Tracheal epithelial cell (primary cell): ENCODE results near the gene TRAPPC14. TPM values are rescaled to one million over a fixed set of nuclear protein-coding genes. Genes with fewer than 3 reads are reported as not detected.

Source experiments
- total RNA-seq: library from RNA; depleted of rRNA; stranded (reverse); fragments of >200 nt; gene quantifications from 2 replicates; pipeline ENCODE4 v1.2.1, GENCODE V29; 2014

Gene TRAPPC14, protein sequence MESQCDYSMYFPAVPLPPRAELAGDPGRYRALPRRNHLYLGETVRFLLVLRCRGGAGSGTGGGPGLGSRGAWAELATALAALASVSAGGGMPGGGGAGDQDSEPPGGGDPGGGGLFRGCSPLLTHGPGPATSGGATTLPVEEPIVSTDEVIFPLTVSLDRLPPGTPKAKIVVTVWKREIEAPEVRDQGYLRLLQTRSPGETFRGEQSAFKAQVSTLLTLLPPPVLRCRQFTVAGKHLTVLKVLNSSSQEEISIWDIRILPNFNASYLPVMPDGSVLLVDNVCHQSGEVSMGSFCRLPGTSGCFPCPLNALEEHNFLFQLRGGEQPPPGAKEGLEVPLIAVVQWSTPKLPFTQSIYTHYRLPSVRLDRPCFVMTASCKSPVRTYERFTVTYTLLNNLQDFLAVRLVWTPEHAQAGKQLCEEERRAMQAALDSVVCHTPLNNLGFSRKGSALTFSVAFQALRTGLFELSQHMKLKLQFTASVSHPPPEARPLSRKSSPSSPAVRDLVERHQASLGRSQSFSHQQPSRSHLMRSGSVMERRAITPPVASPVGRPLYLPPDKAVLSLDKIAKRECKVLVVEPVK
- 3.1 and 4.0 TPM in 2 replicates for total RNA-seq

DNA sequence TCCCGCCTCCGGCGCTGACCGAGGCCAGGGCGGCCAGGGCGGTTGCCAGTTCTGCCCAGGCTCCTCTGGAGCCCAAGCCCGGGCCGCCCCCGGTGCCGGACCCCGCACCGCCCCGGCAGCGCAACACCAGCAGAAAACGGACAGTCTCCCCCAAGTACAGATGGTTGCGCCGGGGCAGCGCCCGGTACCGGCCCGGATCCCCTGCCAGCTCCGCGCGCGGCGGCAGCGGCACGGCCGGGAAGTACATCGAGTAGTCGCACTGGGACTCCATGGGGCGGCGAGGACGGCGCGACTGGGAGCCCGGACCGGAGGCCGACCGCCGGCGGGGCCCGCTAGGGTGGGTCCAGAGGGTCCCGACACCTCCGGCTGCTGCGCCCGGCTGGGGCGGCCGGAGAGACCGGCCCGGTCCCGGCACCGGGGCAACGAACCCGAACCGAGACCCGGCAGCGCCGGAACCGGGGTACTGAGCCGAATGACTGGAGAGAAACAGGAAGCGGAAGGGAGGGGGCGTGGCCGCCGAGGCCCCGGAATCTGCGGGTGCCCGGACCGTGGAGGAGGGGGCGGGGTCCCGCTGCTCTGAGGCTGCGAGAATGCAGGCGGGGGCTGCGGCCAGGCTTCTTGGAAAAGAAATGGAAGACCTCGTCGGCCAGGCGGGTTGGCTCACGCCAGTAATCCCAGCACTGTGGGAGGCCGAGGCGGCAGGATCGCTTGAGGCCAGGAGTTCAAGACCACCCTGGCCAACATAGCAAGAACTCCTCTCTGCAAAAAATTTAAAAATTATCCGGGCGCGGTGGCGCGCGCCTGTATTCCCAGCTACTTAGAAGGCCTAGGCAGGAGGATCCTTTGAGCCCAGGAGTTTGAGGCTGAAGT is at the start of gene TRAPPC14:
Gene TRAPPC14 (minus strand): TSS at position 495 of the 870 bp plus-strand sequence. CDS start 224 bp downstream, at position 271.

DNA sequence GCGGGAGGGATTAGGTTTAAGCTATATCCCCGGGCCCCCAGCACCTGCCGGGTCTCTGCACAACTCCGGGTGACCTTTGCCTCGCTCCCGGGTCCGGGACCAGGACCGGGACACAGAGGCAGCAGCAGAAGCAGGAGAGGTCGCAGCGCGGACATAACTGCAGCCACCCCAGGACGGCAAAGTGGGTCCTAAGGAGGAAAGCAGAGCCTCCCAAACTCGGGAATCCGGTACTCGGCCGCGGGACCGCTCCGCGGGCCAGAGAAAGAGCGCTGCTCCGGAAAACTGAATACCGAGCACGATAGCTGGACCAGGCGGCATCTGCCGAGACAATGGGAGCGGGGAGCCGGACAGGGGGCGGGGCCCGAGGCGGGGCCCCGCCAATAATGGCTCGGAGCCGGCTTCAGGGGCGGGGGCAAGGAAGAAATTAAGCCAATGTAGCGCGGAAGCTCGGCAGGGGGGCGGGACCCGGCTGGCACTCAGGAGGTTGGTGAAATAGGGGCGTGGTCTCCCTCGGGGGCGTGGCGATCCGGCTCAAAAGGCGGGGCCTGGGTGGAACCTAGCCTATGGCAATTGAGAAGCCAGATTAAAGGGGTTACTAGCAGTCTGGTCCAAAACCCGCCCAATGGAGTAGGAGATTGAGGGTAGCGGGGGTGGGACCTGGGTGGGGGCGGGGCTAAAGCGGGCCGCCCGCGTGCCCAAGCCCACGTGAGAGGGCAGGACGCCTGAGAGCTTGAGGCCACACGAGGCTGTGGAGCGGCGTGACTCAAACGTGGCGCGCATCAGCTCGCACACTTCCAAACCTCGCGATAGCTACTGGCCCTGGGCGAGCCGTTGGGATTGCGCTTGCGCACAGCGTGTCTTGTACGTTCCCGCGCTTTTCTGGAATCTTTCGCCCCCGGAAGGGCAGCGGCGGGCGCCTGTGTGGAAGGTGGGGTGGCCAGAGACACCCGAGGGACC is 18.8 kb upstream of the TRAPPC14 start, which contains the start of the genes GPC2 and STAG3:
Gene GPC2 (minus strand): TSS at position 337 of the 957 bp plus-strand sequence. CDS start 182 bp downstream, at position 155.
Gene STAG3 (plus strand): TSS at position 874 of the 957 bp plus-strand sequence. CDS start 2,639 bp downstream, outside the sequence.

DNA sequence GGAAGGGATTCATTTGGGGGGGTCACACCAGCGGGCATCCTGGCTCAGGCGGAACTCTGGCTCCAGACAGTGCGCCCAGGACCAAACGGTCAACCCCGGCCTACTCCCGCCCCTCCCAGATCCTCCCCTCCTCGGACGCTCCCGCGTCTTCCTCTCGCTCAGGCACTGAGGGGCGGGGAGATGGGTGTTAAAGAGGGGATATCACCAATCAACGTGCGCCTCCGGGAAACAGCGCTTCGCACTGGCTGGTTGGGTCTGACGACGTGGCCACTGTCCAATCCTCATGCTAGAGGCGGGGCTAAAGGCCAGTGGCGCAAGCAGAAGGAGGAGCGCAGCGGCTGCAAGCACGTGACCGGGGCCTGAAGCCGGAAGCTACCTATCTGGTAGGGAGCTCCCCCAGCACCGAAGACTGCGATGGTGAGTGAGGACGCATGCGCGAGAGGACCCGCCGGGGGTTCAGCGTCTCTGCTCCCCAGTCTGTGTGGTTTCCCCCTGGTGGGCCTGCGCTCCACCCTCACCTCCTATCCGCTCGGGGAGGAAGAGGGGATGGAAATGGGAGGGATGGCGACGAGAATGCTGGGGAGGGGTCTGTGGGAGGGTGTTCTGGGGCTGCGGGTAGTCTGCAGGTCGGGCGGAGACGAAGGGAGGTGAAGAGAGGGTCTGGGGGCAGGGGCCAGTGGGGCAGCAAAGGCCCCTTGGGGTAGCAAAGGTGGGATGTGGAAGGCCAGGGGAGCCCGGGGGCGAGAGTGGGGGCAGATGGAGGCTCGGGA is 9.8 kb downstream of the TRAPPC14 start, which contains the start of gene LAMTOR4:
Gene LAMTOR4 (plus strand): TSS at position 360 of the 770 bp plus-strand sequence. CDS start 55 bp downstream, at position 415.

DNA sequence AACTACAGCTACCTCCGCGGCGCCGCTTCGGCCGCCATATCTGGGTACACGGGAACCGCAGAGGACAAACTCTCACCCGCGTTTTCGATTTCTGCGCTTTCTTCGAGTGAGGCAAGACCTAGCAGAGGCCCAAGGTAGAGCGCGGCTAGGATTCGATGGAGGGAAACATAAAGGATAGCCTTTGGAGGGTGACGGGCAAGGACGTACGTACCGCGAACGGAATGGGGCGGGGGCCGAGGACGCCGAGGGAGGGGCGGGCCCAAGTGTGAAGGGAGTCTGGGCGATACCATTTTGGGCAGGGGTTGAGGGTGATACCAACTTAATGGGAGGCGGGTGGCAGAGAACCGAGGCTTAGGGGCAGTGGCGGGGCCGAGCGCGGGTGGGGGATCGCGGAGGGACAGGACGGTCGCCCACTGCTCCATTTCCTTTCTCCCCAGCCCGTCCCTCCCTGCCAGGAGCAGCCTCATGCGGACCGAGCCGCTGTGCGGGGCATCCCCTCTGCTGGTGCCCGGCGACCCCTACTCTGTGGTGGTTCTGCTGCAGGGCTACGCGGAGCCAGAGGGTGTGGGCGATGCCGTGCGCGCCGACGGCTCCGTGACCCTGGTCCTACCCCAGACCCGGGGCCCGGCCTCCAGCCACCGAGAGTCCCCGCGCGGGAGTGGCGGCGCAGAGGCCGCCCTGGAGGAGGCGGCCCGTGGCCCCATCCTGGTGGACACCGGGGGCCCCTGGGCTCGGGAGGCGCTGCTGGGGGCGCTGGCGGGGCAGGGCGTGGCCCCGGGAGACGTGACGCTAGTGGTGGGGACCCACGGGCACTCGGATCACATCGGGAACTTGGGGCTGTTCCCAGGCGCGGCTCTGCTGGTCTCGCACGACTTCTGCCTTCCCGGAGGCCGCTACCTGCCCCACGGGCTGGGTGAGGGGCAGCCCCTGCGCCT is 31.3 kb downstream of the TRAPPC14 start, which contains the start of gene MBLAC1:
Gene MBLAC1 (plus strand): TSS at position 37 of the 935 bp plus-strand sequence. CDS start 429 bp downstream, at position 466.

DNA sequence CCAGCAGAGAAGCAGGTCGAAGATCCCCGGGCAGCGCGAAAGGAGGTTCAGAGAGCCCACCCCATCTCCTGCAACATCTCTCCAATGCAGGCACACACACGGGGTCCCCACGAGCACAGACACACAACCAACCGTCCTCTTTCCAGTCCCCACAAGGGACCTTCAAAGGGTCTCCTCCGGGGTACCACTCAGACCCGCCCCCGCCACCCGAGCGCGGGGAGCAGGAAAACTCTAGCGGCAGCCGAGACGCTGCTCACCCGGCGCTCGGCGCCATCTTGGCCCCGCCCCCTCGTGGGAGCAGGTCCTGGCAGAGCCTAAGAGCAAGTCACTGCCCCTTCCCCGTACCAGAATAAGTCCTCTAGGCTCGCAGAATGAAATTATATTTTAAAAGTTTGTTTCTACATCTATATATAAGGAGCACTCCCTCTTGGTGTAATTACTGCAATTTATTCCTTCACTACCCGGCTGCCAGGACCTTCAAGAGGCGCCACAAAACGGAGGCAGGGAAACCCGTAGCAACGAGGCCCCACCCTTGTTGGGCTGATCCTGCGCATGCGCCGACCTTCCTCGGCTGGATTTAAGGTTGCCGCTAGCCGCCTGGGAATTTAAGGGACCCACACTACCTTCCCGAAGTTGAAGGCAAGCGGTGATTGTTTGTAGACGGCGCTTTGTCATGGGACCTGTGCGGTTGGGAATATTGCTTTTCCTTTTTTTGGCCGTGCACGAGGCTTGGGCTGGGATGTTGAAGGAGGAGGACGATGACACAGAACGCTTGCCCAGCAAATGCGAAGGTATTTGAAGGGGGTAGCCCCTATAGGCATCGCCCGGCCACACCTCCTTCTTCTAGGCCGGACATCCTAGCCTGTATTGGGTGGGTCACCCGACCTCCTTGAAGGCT is 39.2 kb downstream of the TRAPPC14 start, which contains the start of the genes CNPY4 and TAF6:
Gene CNPY4 (plus strand): TSS at position 563 of the 898 bp plus-strand sequence. CDS start 111 bp downstream, at position 674.
Gene TAF6 (minus strand): TSS at position 287 of the 898 bp plus-strand sequence. CDS start 5,149 bp downstream, outside the sequence.

Other genes with a start within 250 kb of the TRAPPC14 start
- 21.4 and 40.1 TPM in 2 replicates for gene TRIM4, start 239.2 kb downstream of the TRAPPC14 start, total RNA-seq
- 0.24 and 0.64 TPM in 2 replicates for gene GJC3, start 229.1 kb downstream of the TRAPPC14 start, total RNA-seq
- gene AZGP1, start 182.7 kb downstream of the TRAPPC14 start, total RNA-seq, result 0.21 and 0.48 TPM in 2 replicates
- 39.4 and 44.3 TPM in 2 replicates for gene ZKSCAN1, start 143.1 kb downstream of the TRAPPC14 start, total RNA-seq
- gene ZSCAN21, start 108.9 kb downstream of the TRAPPC14 start, total RNA-seq, result 7.7 and 10.9 TPM in 2 replicates
- 16.0 and 33.5 TPM in 2 replicates for gene ZNF3, start 77.0 kb downstream of the TRAPPC14 start, total RNA-seq
- 35.7 and 53.5 TPM in 2 replicates for gene COPS6, start 69.8 kb downstream of the TRAPPC14 start, total RNA-seq
- 21.3 and 34.5 TPM in 2 replicates for gene MCM7, start 57.3 kb downstream of the TRAPPC14 start, total RNA-seq
- 16.6 and 30.6 TPM in 2 replicates for gene AP4M1, start 57.1 kb downstream of the TRAPPC14 start, total RNA-seq
- gene TAF6, start 39.4 kb downstream of the TRAPPC14 start, total RNA-seq, result 25.8 and 34.3 TPM in 2 replicates
- 3.0 and 4.8 TPM in 2 replicates for gene CNPY4, start 39.1 kb downstream of the TRAPPC14 start, total RNA-seq
- gene MBLAC1, start 31.8 kb downstream of the TRAPPC14 start, total RNA-seq, result 1.3 and 1.7 TPM in 2 replicates
- gene LAMTOR4, start 9.8 kb downstream of the TRAPPC14 start, total RNA-seq, result 55.4 and 59.5 TPM in 2 replicates
- gene GAL3ST4, start 9.9 kb upstream of the TRAPPC14 start, total RNA-seq, result 0.43 and 0.72 TPM in 2 replicates
- 2.2 and 3.0 TPM in 2 replicates for gene GPC2, start 18.7 kb upstream of the TRAPPC14 start, total RNA-seq
- gene STAG3, start 19.2 kb upstream of the TRAPPC14 start, total RNA-seq, result 0.72 and 1.3 TPM in 2 replicates
- not detected in 2 replicates for gene PVRIG, start 61.2 kb upstream of the TRAPPC14 start, total RNA-seq
- gene SPDYE3, start 149.0 kb upstream of the TRAPPC14 start, total RNA-seq, result not detected in 2 replicates
- gene PILRB, start 199.4 kb upstream of the TRAPPC14 start, total RNA-seq, result 3.2 and 5.8 TPM in 2 replicates
- gene PILRA, start 214.8 kb upstream of the TRAPPC14 start, total RNA-seq, result under 0.01 TPM in 1 of 2 replicates, not detected in the other